Measurements from ENCODE around the gene IL2RG.

The IL2RG gene

DNA sequence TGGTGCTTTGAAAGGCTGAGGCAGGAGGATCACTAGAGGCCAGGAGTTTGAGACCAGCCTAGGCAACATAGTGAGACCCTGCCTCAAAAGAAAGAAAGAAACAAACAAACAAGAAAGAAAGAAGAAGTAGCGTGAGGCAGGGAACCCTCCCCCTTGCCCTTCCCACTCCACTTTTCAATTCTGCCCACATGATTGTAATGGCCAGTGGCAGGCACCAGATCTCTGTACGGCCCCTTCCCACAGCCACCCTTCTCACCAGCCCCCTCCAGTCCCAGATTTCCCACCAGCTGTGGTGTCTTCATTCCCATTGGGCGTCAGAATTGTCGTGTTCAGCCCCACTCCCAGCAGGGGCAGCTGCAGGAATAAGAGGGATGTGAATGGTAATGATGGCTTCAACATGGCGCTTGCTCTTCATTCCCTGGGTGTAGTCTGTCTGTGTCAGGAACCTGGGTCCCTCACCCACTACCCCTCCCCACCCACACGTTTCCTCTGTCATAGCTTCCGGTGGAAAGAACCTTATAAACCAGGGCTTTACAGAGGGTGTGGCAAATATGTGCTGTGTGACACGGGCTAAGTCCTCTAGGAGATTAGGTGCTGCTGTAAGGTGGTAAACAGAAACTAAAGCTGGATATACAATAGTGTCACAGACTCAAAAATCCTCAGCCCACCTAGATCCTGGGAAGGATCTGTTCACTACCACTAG lies at the start of gene IL2RG:
Gene IL2RG, minus strand, starts transcription at position 437 of the 703 bp plus-strand sequence. Its CDS starts 38 bp downstream, at position 399.
- no peak for DNase-seq

DNA sequence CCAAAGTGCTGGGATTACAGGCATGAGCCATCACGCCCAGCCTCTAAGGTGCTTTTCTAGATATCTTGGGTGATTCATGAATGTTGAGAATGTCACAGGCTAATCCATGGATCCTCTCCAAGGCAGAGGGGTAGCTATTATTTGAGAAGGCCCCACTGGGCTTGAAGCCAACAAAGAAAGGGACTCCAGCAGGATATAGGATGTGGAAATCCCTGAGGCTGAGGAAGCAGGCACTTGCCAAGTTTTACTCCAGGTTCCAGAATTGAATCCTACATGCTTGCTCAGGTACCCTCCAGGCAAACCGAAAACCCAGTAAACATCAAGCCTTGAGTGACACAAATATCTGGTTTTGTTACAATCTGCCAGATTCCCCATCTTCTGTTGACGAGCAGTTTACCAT lies 49.1 kb upstream of the IL2RG start:
- DNase-seq, result no peak

DNA sequence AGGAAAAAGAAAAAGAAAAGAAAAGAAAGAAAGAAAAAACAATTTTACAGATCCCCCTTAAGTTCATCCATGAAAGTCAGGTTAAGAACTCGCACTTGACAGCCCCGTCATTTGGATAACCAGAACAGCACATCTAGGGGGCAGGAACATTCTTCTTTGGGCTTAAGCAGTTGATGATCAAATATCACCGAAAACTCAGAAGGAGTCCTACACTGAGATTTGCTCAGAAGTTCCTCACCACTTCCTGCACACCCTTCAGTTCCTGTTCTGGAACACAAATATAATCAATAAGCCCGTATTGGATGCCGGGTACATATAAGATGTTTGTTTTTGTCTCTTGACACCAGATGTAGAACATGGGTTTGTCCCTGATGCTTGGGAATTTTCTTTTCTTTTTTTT lies 48.0 kb upstream of the IL2RG start:
- no peak for DNase-seq

DNA sequence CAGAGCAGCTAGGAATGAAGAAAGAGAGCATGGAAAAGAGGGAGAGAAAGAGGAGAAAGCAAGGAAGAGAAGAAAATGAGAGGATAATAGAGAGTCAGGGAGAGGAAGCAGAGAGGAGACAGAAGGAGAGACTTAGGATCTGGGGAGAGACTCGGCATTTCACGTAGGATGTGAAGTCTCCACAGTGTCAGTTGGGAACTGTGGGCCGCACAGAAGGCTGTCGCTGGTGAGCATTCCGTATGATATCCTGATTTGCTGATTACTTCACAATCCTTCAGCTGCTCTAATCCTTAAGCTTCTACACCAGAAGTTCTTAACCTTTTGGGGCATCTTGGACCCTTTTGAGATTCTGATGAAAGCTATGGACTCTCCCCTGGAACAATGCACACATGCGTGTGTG lies 47.2 kb upstream of the IL2RG start:
- DNase-seq, result no peak

DNA sequence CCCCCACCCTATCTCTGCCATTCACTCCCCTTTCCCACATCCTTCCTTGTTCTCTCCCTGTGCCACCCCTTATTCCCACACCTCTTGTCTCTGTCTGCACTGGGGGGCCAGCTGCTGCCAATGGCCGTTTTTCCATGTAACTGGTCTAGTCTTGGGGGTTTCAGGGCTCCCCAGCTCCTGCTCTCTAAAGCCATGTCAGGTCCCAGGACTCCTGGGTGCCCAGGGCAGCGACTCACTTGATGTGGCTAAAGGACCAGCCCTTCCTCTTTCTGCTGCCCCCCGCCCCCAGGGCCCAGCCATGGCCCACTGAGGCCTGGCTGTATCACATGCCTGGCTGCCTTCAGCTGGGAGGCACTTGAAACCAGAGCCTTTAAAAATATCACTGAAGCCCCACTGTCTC lies 43.3 kb upstream of the IL2RG start:
- no peak for DNase-seq

DNA sequence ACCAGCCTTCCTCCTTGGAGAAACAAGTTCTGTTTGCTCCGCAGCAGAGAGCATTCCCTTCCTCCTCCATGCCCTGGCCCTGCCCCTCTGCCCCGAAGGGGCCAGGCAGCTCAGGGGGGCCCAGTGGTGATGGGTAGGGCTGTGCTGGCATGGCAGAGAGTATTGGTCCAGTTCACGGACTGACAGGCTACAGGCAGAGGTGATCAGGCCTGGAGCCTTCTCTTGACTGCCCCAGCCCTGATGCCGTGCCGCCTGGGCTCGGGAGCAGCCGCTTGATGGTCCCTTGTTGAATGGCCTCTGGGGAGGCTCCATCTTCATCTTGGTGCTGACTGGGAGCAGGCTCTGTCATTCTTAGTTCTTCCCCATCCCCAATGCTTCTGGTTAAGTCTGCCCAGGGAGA lies 42.8 kb upstream of the IL2RG start:
- no peak for DNase-seq

DNA sequence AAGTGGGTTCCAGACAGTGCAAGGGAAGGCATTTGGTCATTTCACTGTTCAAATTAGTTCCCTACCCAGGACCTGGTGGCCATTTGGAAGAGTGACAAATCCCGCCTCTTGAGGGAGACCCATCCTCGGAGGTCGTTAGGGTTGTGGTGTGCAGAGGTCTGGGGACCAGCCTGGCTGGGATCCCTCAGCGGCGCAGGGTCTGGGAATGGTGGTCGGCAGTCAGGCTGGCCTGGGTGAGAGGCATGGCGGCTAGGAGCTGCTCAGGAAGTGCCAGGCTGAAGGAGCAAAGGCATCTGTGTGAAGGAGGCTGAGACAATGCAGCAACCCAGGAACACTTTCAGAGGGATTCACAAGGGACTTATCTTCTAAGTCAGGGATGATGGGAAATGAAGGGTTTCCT lies 40.0 kb upstream of the IL2RG start:
- no peak for DNase-seq

DNA sequence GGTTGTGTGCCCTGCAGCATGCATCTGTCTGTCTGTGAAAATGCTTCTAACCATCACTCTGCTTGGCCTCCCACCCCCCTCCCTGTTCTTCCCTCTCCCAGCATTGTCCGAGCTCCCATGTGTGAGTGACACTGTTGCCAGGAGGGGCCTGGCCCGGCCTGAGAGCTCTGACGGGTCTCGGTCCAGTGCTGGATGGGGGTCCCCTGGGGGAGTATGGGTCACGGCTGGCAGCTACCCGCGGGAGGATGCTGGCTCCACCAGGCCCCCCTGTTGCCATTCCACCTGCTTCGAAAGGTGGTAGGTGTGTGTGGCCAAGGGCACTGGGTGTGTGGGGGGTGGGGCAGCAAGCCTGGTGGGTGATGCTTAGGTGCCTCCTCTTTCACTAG lies 36.9 kb upstream of the IL2RG start:
- no peak for DNase-seq

DNA sequence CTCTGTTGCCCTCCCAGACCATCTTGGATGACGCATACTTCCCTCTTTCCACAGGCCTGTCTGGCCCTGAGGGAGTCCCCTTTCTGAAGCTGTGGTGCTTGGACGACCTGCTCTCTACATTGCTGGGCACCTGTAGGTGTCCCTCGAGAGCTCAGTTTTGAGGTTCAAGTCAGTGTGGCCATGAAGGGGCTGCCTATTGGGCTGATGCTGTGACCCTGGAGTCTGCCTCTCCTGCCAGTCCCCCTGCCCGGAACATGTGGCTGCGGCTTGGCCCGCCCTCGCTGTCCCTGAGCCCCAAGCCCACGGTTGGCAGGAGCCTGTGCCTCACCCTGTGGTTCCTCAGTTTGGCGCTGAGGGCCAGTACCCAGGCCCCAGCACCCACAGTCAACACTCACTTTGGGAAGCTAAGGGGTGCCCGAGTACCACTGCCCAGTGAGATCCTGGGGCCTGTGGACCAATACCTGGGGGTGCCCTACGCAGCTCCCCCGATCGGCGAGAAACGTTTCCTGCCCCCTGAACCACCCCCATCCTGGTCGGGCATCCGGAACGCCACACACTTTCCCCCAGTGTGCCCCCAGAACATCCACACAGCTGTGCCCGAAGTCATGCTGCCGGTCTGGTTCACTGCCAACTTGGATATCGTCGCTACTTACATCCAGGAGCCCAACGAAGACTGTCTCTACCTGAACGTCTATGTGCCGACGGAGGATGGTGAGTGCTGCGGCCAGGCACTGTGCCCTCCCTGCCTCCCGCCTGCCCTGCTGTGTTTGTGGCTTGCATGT lies 36.3 kb upstream of the IL2RG start:
- no peak for DNase-seq

DNA sequence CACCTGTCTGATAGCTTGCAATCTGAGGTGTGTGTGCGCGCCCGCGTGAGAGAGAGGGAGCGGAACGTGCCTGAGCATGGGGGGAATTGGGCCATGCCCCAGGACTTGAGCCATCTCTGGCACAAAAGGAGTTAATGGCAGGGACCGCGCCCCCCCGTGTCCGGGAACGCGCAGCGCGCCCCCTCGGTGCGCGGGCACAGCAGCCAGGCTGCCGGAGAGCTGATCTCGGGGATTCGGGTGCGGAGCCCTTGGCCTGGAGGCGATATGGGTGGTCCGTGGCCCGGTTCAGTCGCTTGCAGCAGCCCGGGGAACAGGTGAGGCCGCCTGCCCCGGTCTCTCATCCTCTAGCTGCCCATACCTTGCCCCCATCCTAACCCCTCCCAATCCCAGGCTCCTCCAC lies 33.3 kb upstream of the IL2RG start, which contains the start of gene NLGN3:
Gene NLGN3, plus strand, starts transcription at position 191 of the 400 bp plus-strand sequence. CDS start 2,909 bp downstream, outside the sequence.
- no peak for DNase-seq

DNA sequence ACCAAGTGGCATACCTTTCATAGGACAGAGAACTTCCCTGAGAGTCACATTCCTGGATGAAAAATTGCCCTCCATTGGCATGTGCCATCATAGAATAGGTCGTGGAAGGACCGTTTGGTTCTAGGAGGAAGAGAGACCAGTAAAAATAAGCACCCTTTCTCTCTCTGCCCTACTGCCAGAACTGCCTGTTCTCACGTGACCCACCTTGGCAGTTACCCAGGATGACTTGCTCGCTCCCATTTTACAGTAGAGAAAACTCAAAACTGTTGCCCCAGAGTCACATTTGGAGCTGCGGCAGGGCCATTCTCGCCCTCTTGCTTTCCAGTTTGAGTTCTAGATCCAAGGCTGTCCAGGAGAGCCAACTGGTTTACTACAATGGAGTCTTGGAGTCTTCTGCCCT lies 32.1 kb upstream of the IL2RG start:
- DNase-seq, result no peak

DNA sequence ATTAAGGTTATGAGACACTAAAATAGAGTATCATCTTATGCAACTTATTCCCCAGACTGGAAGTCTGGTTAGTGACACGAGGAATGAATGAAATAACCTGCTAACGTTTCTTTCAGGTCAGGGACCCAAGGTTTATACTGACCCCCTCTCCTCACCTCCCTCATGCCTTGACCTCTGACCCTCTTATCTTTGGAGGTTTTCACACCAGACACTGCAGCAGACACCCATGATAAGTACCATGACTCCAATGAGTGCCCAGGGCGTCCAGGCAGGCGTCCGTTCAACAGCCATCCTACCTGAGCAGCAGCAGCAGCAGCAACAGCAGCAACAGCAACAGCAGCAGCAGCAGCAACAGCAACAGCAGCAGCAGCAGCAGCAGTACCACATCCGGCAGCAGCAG lies 29.1 kb upstream of the IL2RG start:
- no peak for DNase-seq

DNA sequence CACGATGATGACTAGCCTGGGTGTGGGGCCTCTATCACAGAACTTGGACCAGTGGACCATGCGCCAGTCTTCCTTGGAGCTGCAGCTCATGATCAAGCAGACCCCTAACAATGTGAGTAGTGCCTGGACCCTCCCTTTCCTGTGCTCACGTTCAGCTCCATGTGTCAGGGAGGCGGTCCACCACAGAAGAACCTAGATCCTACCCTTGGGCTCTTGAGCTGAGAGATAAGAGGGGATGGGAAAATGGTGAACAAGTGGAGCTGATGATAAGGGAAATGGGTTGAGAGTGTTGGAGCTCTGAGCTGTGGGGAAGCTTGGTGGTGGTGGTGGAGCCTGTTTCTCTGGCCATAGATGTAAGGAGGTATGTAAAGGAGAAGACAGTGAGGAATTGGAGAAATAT lies 20.1 kb upstream of the IL2RG start:
- DNase-seq, result no peak

DNA sequence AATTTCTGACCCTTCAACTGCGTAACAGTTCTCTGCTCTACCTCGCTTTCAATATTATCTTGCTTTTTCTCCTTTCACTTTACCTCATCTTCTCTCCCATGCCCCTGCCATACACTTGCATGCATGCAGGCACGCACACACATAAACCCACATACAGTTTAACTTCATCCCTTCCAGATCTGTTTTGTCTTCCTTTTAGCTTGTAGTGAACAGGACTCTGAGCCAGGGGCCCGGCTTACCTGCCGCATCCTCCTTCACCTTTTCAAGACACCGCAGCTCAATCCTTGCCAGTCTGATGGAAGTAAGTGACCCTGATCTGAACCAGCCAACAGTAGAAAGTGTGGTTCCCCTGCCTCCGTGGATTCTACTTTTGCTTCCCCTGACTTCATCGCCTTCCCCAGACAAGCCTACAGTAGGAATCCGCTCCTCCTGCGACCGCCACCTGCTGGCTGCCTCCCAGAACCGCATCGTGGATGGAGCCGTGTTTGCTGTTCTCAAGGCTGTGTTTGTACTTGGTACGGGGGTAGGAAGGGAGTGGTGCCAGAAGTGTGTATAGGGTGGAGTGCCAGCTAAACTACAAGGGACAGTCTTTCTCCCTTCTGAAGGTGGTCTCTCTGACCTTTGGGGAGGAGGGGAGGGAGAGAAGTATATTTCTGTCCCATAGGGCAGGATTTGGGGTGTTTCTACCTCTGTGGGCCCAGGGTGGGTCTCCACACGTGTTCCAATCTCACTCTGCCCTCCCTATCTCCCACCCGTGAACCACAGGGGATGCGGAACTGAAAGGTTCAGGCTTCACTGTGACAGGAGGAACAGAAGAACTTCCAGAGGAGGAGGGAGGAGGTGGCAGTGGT lies 17.8 kb upstream of the IL2RG start:
- DNase-seq, result peak; percentile 28

DNA sequence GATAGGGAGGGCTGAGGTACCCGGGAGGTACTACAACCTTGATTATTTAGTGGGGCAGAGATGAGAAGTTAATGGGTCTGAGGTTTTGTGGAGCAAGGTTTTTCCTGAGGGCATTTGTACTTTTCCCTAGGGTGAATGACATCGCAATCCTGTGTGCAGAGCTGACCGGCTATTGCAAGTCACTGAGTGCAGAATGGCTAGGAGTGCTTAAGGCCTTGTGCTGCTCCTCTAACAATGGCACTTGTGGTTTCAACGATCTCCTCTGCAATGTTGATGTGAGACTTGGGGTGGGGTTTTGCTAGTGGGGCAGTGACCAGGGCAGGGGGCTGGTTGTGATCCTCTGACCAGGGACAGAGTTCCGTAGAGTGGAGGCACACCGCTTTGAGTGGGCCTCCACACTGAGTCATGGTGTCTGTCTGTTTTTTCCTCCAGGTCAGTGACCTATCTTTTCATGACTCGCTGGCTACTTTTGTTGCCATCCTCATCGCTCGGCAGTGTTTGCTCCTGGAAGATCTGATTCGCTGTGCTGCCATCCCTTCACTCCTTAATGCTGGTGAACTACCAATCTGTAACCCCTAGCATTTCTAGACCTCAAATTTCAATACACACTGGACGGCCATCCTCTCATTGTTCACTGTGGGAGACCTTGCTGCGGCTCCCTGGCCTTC lies 16.9 kb upstream of the IL2RG start:
- DNase-seq, result no peak

DNA sequence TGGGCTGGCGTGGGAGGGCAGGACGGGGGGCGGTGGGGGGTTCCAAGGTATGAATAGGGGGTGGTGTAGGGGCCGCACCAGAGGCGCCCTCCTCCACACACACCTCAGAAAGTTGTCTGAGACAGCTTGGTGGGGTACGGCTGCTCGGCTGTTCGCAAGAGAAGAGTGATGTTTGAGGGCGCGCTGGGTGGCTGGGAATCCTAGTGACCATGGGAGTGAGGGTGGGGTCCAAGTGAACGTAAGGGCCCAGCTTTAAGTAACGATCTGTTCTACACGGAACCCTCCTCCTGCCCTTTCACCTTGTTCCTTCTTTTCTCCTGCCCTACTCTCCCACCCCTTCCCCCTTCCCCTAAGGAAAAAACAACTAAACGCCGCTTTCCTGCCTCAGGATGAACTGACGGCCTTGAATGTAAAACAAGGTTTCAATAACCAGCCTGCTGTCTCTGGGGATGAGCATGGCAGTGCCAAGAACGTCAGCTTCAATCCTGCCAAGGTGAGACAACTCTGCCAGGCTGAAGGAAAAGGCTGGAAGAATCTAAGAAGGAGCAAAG lies 7.7 kb upstream of the IL2RG start:
- no peak for DNase-seq

DNA sequence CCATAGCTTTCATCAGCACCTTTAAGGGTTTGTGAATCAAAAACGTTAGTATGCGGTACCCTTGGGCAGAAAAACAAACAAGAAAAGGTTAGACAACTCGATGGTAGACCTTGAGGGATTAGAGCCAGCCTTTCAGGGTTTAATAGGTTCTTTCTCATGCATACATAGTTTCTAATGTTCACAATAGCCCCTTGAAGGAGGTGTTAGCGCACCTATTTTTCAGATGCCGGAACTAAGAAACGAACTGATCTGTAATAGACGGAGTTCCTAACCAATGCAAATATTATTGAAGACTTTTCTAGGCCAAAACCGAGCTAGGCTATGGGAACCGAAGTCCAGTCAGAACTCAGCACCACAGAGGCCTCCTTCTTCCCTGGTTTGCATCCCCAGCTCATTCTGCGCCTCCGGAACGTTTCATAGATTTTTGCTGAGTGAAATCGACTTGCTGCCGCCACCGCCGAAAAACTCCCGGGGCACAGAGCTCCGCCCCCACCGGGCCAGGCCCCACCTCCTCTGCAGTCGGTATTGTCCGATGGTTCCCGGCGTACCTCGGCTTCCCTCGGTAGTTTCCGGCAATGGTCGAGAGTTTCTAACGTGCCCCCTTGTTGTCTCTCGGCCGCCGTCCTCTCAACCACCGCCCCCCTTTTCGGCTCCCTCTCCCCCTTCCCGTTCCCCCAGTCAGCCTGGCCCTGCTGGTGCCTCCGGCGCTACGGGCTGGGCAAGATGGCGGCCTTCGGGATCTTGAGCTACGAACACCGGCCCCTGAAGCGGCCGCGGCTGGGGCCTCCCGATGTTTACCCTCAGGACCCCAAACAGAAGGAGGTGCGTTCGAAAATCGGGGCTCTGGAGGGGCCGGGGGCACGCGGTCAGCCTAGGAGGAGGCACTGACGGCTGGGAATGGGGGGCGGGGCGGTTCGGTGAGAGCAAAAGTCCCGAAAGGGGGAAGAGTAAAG lies 6.9 kb upstream of the IL2RG start, which contains the start of gene MED12:
Gene MED12, plus strand, starts transcription at position 565 of the 953 bp plus-strand sequence. Its CDS starts 159 bp downstream, at position 724.
- peak; percentile 79 for DNase-seq

DNA sequence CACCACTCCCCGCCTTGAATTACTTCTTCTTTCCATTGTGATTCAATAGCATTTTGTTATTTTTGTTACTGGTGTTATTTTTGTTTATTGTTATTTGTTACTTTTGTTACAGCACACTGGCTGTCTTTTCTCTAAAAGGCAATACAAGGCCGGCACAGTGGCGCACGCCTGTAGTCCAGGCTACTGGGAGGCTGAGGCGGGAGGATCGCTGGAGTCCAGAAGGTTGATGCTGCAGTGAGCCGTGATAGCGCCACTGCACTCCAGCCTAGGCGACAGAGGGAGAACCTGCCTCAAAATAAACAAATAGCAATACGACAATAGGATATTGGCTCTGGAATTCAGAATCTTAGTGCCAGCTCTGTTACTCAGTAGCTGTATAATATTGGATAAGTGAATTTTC lies 6.0 kb upstream of the IL2RG start:
- no peak for DNase-seq

DNA sequence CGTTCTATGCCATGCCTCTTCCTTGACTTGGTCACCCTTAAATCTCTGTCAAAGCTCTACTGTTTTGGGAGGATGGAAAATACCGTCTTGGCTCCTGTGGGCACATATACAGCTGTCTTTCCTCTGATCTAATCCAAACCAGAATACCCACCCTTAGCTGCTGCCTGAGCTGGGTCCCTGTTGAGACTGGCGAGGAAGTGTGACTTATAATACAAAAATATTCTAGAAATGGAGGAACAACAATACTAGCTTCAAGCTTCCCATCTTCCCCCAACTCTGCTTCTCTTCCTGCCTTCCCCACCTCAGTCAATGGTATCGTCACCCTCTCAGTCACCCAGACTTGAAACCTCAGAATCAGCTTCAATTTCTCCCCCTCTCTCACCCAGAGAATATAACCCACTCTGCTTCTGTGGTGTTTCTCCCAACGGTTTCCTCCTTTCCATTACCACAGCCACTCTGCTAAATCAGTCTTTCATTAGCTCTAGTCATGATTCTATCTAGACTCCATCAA lies 599 bp upstream of the IL2RG start:
- DNase-seq, result no peak

DNA sequence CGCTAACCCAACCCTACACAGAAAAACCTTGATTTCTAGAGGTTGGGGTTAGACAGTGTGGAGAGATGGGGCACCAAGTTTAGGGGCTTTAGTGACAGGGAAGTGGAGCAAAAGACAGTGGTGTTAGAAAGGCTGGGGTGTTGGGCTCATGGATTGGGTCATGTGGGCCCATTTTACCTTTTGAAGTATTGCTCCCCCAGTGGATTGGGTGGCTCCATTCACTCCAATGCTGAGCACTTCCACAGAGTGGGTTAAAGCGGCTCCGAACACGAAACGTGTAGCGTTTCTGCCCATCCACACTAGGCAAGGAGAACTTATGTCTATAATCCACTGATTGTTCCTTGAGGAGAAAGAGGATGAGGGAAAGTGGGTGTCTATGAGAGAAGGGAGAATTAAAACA lies 2.3 kb downstream of the IL2RG start:
- DNase-seq, result no peak

DNA sequence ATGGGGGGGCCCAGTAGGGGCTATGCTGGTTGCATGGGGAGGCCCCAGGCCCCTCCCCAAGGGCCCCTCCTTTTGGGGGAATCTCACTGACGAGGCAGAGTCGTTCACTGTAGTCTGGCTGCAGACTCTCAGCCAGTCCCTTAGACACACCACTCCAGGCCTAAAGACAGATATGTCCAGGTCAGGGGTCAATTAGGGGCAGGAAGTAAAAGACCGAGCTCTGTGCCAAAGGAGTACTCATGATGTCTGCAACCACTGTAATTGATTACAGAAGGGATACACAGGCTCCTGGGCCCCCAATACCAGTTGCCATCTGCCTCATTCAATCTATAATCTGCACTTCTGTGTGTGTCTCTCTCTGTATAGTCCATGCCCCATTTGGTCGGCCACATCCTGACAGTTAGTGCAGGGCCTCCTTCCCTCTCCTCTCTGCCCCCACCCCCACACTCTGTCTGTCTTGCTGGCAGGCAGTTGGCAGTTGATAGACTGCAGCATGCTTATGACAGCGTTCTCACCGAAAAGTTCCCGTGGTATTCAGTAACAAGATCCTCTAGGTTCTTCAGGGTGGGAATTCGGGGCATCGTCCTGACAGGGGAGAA lies 3.5 kb downstream of the IL2RG start:
- no peak for DNase-seq

All from fibroblast of skin of right quadriceps (primary cell).